ENCODE data around the gene TMEM9B. TPM values are rescaled to one million over a fixed set of nuclear protein-coding genes. Genes with fewer than 3 reads are reported as not detected.
A peak's percentile ranks its signal among the peaks of the same experiment; 100 is the strongest.

TMEM9B gene
- total and polyA plus RNA-seq, 9 of the 15 experiments (the other 6 are each of a cell fraction or from before 2014, with no cell fraction given) = 7.7 to 20.0 (median 14.0) TPM

- H3K79me2 ChIP-seq (ENCODE audit: control insufficient read depth, insufficient read depth, low read length) = no peaks in the 10 kb centered on the region
- peak overlapping the region; percentile 56 for H2AFZ ChIP-seq (ENCODE audit: low read depth, low read length)
- peaks cover 5 to 11% of the 10 kb centered on the region in 2 experiments; a peak in 4 of 5 replicates for H3K4me1 ChIP-seq (replicated peaks in 1 of 2; ENCODE audit: control insufficient read depth in 2 of 2, insufficient read depth in 2 of 2, low read length in 2 of 2)
- no peaks in the 10 kb centered on the region for H3K36me3 ChIP-seq (ENCODE audit: control insufficient read depth, insufficient read depth, low read length)
- H3K9me1 ChIP-seq (ENCODE audit: control insufficient read depth, insufficient read depth, low read length) = no peaks in the 10 kb centered on the region
- no peaks in the 10 kb centered on the region for H4K20me1 ChIP-seq (replicated peaks; ENCODE audit: control insufficient read depth, insufficient read depth, low read length)
- intact Hi-C loops (cut with micrococcal nuclease) (no loop called here), in situ Hi-C loops (cut with MboI) (no loop called here)
- H3K4me2 ChIP-seq (ENCODE audit: insufficient read depth, low read length) = no peak overlapping the region
- DNase-seq (ENCODE audit: extremely low read depth in 1 of 4, low spot score in 3 of 4) = no peak
- no peaks in the 10 kb centered on the region for H3K27me3 ChIP-seq (ENCODE audit: control insufficient read depth in 2 of 2, insufficient read depth in 2 of 2, low read length in 2 of 2)
- no peak overlapping the region for H3K4me3 ChIP-seq
- H3K9ac ChIP-seq (ENCODE audit: insufficient read depth in 1 of 2, low read depth in 2 of 2, low read length in 2 of 2) = no peak overlapping the region
- ChIA-PET CTCF (ENCODE audit: low intra/inter-chr PET ratio) (no interaction called here), POLR2A (interaction anchor here (0.6 to 1.3 kb wide), 2 partner anchors 11 to 152 kb away, joined by 3 read pairs; no protein-coding TSS in a partner anchor)
- ATAC-seq = no peak
- no TSS peak for BruUV-seq (replicated peaks)
- WGBS (ENCODE audit: insufficient coverage, low coverage, missing lambda C conversion rate) = 33% methylated on average over 13 of the region's 14 CpGs
- no peak for FAIRE-seq
- TF ChIP-seq L3MBTL2 (IDR thresholded peaks at IDR 0.05) (0 out of 2 replicates have a peak, but pooled peaks have one; percentile 26), E2F6 (IDR thresholded peaks at IDR 0.05; ENCODE audit: borderline replicate concordance in 1 of 2, extremely low read depth in 1 of 2, insufficient read depth in 1 of 2, insufficient read length in 1 of 2, low read depth in 1 of 2, low read length in 1 of 2, poor library complexity in 1 of 2, severe bottlenecking in 1 of 2) (peak in 1 of 2 experiments; percentile 51), SAFB (IDR thresholded peaks at IDR 0.05; ENCODE audit: borderline replicate concordance, low read depth, low read length) (no peak), HOMEZ (CRISPR knock-in tag; IDR thresholded peaks at IDR 0.05) (no peak), ZNF239 (CRISPR knock-in tag; IDR thresholded peaks at IDR 0.05) (no peak), ZNF436 (CRISPR knock-in tag; IDR thresholded peaks at IDR 0.05) (no peak)
- no peaks in the 10 kb centered on the region; the same call in 1 of the 2 replicates for H3K9me3 ChIP-seq (replicated peaks; ENCODE audit: control insufficient read depth, insufficient read depth, low read depth, low read length)
- no peak overlapping the region for H3K27ac ChIP-seq (ENCODE audit: extremely low read depth, low read depth, low read length)
Measured at GRCh38 chr11:8937659-8938058, 26.6 kb downstream of the TMEM9B start.

Measured in K562 (cell line).